Measurements from ENCODE around the gene PGPEP1.
A peak's percentile ranks its signal among the peaks of the same experiment; 100 is the strongest.

The PGPEP1 gene

GRCh38 chr19:18340190-18340989, at the start of gene PGPEP1:
TSS of gene PGPEP1 (plus strand) at chr19:18340598. CDS start at chr19:18340682, 84 bp downstream.
- DNase-seq (ENCODE audit: low read depth), result peak; percentile 49

DNA sequence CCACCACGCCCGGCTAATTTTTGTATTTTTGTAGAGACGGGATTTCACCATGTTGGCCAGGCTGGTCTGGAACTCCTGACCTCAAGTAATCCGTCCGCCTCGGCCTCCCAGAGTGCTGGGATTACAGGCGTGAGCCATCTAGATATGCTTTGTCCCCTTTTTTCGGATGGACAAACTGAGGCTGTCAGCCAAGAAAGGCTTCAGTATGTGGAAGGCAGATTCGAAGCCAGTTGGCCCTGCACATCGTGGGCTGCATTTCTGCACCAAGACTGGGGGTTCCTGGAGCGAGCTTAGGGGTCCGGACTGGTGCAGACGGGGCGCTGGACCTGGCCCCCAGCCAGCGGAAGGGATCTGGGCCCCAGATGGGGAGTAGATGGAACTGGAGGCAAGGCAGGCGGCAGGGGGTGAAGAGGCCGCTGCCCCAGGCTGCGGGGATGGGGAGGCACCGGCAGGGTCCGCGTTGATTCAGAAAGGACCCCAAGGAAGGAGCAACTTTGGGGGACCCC, 49.3 kb upstream of the PGPEP1 start:
- no peak for DNase-seq (ENCODE audit: low read depth)

DNA sequence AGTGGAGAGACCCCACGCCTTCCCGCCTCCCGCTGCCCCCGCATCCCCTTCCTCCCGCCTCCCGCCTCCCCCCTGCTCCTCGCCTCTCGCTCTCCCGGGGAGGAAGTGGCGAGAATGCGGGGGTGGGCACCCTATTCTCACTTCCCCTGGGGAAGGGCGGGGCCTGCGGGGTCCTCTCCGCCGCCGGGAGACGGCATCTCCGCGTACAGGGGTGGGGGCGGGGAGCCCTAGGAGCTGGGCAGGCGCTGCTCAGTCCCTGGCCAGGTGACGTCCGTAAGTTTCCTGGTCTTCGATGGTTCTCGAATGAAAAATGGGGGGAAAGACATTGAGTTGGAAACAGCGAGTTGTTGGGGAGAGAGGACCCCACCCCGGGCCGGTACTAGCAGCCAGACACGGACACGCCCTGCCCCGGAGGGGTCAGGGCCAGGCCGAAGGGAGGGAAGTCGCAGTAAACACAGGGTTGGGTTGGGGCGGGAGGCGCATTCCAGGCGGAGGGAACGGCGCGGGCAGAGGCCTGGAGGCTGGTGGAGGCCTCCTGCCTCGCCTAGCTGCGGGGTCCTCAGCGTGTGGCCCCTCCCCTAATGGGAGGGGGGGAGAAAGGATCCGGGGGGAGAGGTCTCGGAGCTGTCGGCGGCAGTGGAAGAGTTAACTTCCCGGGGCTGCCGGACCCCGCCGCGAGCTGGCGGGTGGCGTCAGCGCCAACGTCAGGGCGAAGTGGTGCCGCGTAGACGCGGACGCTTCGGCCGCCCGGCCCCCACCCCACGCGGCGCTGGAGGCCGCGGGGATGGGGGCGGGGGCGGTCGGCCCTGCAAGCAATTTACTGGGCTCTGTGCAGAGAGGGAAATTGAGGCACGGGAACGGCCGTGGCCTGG, 48.6 kb upstream of the PGPEP1 start:
- peak; percentile 71 for DNase-seq (ENCODE audit: low read depth)

- no peak for DNase-seq (ENCODE audit: low read depth)
Observed at GRCh38 chr19:18292462-18292809, 48.0 kb upstream of the PGPEP1 start.

DNA sequence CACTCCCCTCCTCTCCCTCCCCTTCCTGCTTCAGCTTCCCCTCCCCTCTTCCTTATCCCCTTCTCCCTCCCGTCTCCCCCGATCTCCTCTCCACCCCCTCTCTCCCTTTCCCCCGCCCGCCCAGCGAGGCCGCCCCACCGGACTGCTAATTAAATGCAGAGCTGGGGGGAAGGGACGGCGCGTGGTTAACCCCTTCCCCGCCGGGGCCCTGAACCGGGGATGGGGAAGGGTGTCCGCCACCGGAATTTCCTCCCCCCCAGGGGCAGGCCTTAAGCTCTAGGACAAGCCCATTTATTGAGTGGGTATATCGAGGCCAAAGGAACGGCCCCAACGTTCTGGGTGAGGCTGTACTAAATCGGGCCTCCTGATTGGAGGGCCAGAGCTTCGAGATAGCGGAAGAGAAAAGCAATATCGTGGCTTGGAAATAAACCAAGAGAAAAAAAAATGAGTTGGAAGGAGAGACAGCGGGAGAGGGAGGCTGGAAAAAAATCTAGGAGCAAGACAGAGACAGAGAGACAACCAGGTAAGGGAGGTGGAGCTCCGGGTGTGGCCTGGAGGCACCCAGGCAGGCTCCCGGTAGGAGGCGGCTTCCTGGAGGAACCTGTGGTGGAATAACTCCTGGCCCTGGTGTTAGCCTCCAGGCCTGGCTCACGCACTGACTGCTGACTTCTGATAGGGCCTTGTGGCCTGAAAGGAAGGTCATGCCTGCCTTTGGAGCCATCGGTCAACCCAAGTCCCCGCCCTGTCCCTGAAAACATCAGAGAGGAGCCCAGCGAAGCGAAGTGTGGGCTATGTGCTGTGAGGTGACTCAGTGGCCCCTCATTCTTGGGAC, 47.4 kb upstream of the PGPEP1 start:
- peak; percentile 78 for DNase-seq (ENCODE audit: low read depth)

- DNase-seq (ENCODE audit: low read depth), result no peak
Observed at GRCh38 chr19:18293642-18294466, 46.5 kb upstream of the PGPEP1 start.

- DNase-seq (ENCODE audit: low read depth), result no peak
Observed at GRCh38 chr19:18294467-18294864, 45.9 kb upstream of the PGPEP1 start.

- DNase-seq (ENCODE audit: low read depth), result no peak
Observed at GRCh38 chr19:18295034-18295451, 45.4 kb upstream of the PGPEP1 start.

- no peak for DNase-seq (ENCODE audit: low read depth)
Observed at GRCh38 chr19:18297308-18297707, 43.1 kb upstream of the PGPEP1 start.

- DNase-seq (ENCODE audit: low read depth), result no peak
Observed at GRCh38 chr19:18298601-18299000, 41.8 kb upstream of the PGPEP1 start.

DNA sequence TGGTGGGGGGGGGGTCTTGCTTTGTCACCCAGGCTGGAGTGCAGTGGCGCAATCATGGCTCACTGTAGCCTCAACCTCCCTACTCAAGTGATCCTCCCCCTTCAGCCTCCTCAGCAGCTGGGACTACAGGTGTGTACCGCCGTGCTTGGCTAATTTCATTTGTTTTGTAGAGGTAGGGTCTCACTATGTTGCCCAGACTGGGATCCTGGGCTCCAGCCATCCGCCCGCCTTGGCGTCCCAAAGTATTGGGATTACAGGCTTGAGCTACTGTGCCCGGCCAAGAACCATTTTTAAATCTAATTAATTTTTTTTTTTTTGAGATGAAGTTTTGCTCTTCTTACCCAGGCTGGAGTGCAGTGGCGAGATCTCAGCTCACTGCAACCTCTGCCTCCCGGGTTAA, 40.7 kb upstream of the PGPEP1 start:
- no peak for DNase-seq (ENCODE audit: low read depth)

- DNase-seq (ENCODE audit: low read depth), result peak; percentile 62
Observed at GRCh38 chr19:18300930-18301717, 39.3 kb upstream of the PGPEP1 start.

- no peak for DNase-seq (ENCODE audit: low read depth)
Observed at GRCh38 chr19:18301718-18302111, 38.7 kb upstream of the PGPEP1 start.

GRCh38 chr19:18304208-18304457, 36.3 kb upstream of the PGPEP1 start:
- DNase-seq (ENCODE audit: low read depth), result no peak

DNA sequence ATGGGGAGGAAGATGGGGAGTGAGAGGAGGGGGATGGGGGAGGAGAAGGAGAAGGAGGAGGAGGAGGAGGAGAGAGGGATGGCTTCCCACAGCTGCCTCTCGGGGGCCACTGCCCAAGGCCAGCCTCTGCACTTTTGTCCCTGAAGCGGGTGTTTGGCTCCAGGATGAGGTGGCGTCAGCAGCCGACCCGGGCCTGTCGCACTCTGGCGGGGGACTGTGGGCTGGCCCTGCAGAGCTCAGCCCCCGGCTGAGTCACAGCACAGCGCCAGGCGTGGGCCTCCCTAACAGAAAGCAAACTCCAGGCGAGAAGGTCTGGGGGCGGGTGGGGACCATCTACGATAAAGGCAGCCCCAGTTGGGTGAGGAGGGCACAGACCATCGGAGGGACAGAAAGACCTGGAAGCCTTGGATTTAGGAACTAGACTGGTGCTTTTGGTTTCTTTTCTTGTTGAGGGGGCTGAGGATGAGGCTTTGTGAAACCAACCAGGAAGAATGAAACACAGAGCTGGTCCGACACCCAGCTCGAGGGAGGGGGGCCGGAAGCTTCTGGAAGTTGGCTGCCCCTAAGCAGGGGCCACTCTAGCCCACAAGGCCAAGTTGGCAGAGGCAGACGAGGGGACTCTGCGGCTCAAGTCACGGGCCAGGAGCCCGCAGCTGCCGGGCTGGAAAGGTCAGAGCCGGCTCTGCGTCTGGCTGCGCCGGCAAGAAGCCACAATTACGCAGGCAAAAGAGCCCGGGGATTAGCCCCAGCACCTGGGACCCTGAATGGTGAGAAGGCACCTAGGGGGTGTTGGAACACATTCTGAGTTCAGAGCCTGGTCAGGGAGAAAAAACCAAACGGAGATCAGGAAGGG, 35.7 kb upstream of the PGPEP1 start:
- DNase-seq (ENCODE audit: low read depth), result peak; percentile 77

- DNase-seq (ENCODE audit: low read depth), result no peak
Observed at GRCh38 chr19:18306209-18306887, 34.0 kb upstream of the PGPEP1 start.

DNA sequence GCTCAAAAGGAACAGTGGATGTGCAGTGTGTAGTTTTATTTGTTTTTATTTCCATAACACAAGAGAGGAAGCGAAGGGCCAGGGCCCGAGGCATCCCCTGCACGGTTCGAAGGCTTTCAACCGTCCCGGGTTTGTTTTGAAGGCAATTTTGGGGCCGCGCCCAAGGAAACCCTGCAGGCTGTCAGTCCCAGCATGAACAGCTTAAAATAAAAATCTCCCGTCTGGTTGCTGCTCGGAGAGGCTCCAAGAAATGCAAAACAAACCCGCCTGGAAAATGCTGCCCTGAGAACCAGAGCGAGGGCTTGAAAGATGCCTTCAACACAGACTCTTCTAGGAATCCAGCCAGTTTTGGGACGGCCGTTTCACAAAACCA, 33.5 kb upstream of the PGPEP1 start:
- DNase-seq (ENCODE audit: low read depth), result no peak

DNA sequence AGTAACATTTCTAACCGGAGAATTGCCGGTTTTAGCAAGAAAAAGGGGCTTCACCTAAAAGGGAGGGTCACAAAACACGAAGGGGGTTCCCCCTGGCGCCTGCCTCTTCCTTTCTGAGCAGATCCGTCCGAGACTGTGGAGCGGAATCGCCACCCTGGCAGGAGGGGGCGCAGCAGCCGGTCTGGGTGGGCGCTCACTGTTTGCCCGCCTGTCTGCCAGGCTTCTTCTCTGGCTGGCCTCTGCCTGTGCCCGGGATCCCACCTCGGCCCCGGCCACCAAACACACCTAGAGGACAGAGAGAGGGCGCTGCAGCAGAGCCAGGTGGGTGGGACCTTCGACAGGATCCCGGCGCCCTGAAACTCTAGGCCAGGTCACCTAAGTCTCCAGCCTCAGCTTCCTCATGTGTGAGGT, 33.1 kb upstream of the PGPEP1 start:
- no peak for DNase-seq (ENCODE audit: low read depth)
